ACC112 (cell line): ENCODE results near the gene OVCH2.

Source experiments
- H2AFZ ChIP-seq: fragments of 200-600 bp; sonication (generic); one replicate; pipeline ENCODE4 v1.6.0; 2017; ENCODE audit warnings: antibody characterized with exemption, low read length; ENCODE audit not compliant: unreplicated experiment
- H3K27ac ChIP-seq: fragments of 200-600 bp; sonication (generic); 2 replicates; pipeline ENCODE4 v1.5.1; 2014; ENCODE audit warnings: low read depth, mild to moderate bottlenecking, antibody characterized with exemption, low read length, moderate library complexity
- H3K27me3 ChIP-seq: fragments of 200-600 bp; sonication (generic); 2 replicates; pipeline ENCODE4 v1.6.1; 2014; ENCODE audit warnings: mild to moderate bottlenecking, antibody characterized with exemption, low read length, moderate library complexity, mixed read lengths; ENCODE audit not compliant: insufficient read depth
- H3K36me3 ChIP-seq: fragments of 200-600 bp; sonication (generic); 2 replicates; pipeline ENCODE4 v1.6.1; 2016; ENCODE audit warnings: mild to moderate bottlenecking, antibody characterized with exemption, low read length, moderate library complexity, mixed read lengths; ENCODE audit not compliant: insufficient read depth
- H3K4me1 ChIP-seq: fragments of 200-600 bp; sonication (generic); one replicate; pipeline ENCODE4 v1.6.1; 2016; ENCODE audit warnings: low read length, mixed read lengths; ENCODE audit not compliant: insufficient read depth, unreplicated experiment, control insufficient read depth
- H3K4me3 ChIP-seq: fragments of 200-600 bp; sonication (generic); 2 replicates; pipeline ENCODE4 v1.5.1; 2014; ENCODE audit warnings: mild to moderate bottlenecking, low read depth, low read length
- H3K79me2 ChIP-seq: fragments of 200-600 bp; sonication (generic); one replicate; pipeline ENCODE4 v1.6.0; 2016; ENCODE audit warnings: low read length; ENCODE audit not compliant: control insufficient read depth, unreplicated experiment, insufficient read depth

OVCH2 gene

GRCh38 chr11:7656704-7657103, 49.6 kb downstream of the OVCH2 start:
- no peak overlapping the region for H2AFZ ChIP-seq
- H3K27me3 ChIP-seq = no peaks in the 10 kb centered on the region
- no peaks in the 10 kb centered on the region for H3K79me2 ChIP-seq
- H3K36me3 ChIP-seq = no peaks in the 10 kb centered on the region
- no peak overlapping the region for H3K4me3 ChIP-seq
- H3K4me1 ChIP-seq = no peaks in the 10 kb centered on the region
- no peak overlapping the region for H3K27ac ChIP-seq

DNA sequence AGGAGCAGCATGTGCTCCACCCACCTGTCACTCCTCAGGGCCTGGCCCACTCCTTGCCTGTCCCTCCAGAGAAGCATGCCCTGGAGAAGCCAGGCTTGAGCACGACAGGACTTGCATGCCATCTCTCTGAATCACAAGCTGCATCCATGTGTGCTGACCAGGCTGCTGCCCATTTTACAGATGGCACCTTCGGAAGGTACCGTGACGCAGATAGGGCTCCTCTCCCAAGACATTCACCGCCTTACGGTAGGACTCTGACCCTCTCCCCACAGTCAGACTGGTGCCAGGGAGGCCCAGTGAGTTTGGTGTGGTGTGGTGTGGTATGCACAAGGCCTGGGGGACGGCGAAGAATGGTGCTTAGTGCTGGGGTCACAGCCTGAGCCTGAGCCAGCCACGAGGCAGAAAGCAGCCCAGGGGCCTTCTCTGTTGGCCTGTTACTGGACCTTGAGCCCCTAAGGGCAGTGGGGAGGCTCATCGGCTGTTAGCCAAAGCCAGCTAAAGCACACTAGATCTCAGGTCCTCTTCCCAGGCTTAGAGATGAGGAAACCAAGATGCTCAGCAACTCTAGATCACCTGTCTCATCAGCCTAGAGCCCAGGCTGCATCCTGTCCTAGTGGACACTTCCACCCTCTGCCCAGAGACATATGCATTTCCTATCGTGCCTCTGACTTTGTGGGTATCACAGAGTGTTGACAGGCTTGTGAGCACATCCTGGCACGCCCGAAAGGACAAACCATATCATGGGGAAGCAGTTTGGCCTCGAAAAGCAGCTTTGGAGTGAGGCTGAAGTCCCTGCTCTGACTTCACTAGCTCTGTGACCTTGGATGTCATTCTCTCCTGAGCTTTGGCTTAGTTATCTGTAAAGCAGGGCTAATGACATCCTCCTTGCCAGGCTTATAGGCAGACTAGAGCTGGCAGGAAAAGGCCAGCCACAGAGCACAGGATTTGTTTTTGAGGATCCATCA, 50.7 kb downstream of the OVCH2 start:
- no peaks in the 10 kb centered on the region for H3K4me1 ChIP-seq
- H2AFZ ChIP-seq = no peak overlapping the region
- no peak overlapping the region for H3K27ac ChIP-seq
- no peaks in the 10 kb centered on the region for H3K79me2 ChIP-seq
- no peak overlapping the region for H3K4me3 ChIP-seq
- no peaks in the 10 kb centered on the region for H3K36me3 ChIP-seq
- no peaks in the 10 kb centered on the region for H3K27me3 ChIP-seq

DNA sequence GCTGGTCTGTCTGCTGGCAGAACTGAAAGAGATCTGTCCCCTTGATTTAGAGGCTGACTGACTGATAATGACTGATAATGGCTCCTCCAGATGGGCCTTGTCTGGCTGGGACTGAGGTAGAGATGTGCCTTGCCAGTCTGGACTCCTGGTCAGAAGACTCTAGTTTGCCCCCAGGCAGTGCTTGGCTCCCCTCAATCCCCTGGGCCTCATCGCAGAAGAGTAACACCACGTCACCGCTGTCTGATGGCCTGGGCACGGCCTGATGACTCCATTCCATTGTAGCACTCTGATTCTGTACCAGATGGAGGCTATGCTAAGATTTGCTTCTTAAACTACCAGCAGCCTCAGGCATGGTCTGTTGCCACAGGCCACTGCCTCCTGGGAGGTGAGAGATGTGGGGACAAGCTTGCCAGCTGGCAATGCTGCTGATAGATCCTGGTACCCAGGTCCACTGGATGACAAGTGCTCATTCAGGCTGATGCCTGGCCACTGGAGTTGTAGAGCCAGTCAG, 52.0 kb downstream of the OVCH2 start:
- Histone ChIP-seq H3K79me2 (no peaks in the 10 kb centered on the region), H3K27me3 (no peaks in the 10 kb centered on the region), H3K36me3 (no peaks in the 10 kb centered on the region), H2AFZ (no peak overlapping the region), H3K4me3 (no peak overlapping the region), H3K27ac (no peak overlapping the region), H3K4me1 (no peaks in the 10 kb centered on the region)

GRCh38 chr11:7651700-7652099, 54.6 kb downstream of the OVCH2 start:
- Histone ChIP-seq H2AFZ (no peak overlapping the region), H3K4me3 (no peak overlapping the region), H3K27me3 (no peaks in the 10 kb centered on the region), H3K79me2 (no peaks in the 10 kb centered on the region), H3K27ac (no peak overlapping the region), H3K36me3 (no peaks in the 10 kb centered on the region), H3K4me1 (no peaks in the 10 kb centered on the region)

DNA sequence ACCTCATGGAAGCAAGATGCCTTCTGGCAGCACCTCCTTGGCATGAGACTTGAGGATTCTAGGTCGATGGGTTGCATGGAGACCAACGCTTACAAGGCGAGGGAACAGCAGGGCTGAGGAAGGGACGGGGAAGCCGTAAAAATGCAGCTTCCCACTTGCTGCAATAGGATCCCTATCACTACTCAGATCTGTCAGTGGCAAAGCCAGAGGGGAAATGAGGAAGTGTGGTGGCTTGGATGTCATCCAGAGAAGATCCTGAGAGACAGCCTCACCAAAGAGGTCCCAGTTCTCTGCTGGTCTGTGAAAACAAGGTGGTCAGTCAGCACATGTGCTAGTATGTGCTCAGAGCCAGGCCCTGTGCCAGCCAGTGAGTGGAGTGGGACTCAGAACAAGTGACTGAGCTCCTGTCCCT, 55.1 kb downstream of the OVCH2 start:
- H3K79me2 ChIP-seq = no peaks in the 10 kb centered on the region
- no peak overlapping the region for H2AFZ ChIP-seq
- H3K27ac ChIP-seq = no peak overlapping the region
- H3K36me3 ChIP-seq = no peaks in the 10 kb centered on the region
- H3K4me1 ChIP-seq = no peaks in the 10 kb centered on the region
- H3K27me3 ChIP-seq = no peaks in the 10 kb centered on the region
- H3K4me3 ChIP-seq = no peak overlapping the region

DNA sequence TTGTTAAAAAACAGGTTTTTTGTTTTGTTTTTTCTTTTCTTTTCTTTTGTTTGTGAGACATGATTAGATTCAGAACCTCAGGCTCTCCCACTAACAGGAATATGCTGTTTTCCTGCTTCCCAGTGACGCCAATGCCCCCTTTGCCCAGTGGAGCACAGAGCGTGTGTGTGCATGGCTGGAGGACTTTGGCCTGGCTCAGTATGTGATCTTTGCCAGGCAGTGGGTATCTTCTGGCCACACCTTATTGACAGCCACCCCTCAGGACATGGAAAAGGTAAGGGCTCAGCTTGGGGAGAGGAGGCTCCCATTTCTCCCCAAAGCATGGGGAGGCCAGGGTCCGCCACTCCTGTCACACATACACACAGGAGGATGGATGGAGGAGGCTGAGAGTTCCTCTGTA, 58.0 kb downstream of the OVCH2 start:
- Histone ChIP-seq H3K27ac (no peak overlapping the region), H3K4me1 (no peaks in the 10 kb centered on the region), H2AFZ (no peak overlapping the region), H3K27me3 (no peaks in the 10 kb centered on the region), H3K36me3 (no peaks in the 10 kb centered on the region), H3K79me2 (no peaks in the 10 kb centered on the region), H3K4me3 (no peak overlapping the region)

GRCh38 chr11:7646866-7647265, 59.4 kb downstream of the OVCH2 start:
- Histone ChIP-seq H3K4me1 (no peaks in the 10 kb centered on the region), H3K36me3 (no peaks in the 10 kb centered on the region), H3K4me3 (no peak overlapping the region), H3K27ac (no peak overlapping the region), H3K27me3 (no peaks in the 10 kb centered on the region), H3K79me2 (no peaks in the 10 kb centered on the region), H2AFZ (no peak overlapping the region)

GRCh38 chr11:7645206-7645605, 61.1 kb downstream of the OVCH2 start:
- Histone ChIP-seq H3K4me3 (no peak overlapping the region), H3K27ac (no peak overlapping the region), H3K79me2 (no peaks in the 10 kb centered on the region), H3K36me3 (no peaks in the 10 kb centered on the region), H3K4me1 (no peaks in the 10 kb centered on the region), H3K27me3 (no peaks in the 10 kb centered on the region), H2AFZ (no peak overlapping the region)

- no peaks in the 10 kb centered on the region for H3K36me3 ChIP-seq
- no peaks in the 10 kb centered on the region for H3K79me2 ChIP-seq
- H3K27ac ChIP-seq = no peak overlapping the region
- no peaks in the 10 kb centered on the region for H3K27me3 ChIP-seq
- H2AFZ ChIP-seq = no peak overlapping the region
- H3K4me3 ChIP-seq = no peak overlapping the region
- no peaks in the 10 kb centered on the region for H3K4me1 ChIP-seq
Observed at GRCh38 chr11:7643314-7643713, 63.0 kb downstream of the OVCH2 start.

DNA sequence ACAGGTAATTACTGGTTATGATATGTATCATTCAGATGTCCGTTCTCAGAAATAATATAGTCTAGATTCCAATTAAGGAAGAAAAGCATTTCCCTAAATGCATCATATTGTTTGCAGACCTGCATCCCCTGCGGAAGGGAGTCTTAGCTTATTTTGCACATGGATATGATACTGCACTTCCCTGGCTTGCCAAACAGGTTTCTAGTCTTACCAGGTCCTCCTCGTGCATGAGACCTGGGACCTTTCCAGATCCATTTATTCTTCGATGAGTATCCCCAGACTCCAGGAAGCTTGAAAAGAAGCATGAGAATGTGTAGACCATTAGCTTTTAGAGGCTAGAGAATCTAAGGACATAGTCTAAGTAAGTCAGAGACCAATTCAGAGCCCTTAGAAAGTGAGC, 63.5 kb downstream of the OVCH2 start:
- Histone ChIP-seq H2AFZ (no peak overlapping the region), H3K27ac (no peak overlapping the region), H3K79me2 (no peaks in the 10 kb centered on the region), H3K4me3 (no peak overlapping the region), H3K4me1 (peaks cover 3% of the 10 kb centered on the region), H3K27me3 (no peaks in the 10 kb centered on the region), H3K36me3 (no peaks in the 10 kb centered on the region)

- H3K27ac ChIP-seq = no peak overlapping the region
Observed at GRCh38 chr11:7640816-7641215, 65.5 kb downstream of the OVCH2 start.

More at GRCh38 chr11:7640816-7641215, 65.5 kb downstream of the OVCH2 start:
- no peaks in the 10 kb centered on the region for H3K79me2 ChIP-seq
- H3K36me3 ChIP-seq = no peaks in the 10 kb centered on the region
- H3K4me3 ChIP-seq = no peak overlapping the region
- H3K27me3 ChIP-seq = no peaks in the 10 kb centered on the region
- no peak overlapping the region for H2AFZ ChIP-seq
- peaks cover 5% of the 10 kb centered on the region for H3K4me1 ChIP-seq
